Measurements from ENCODE around the gene CENPB.

Gene CENPB

GRCh38 chr20:3744806-3745685 lies 41.5 kb downstream of the CENPB start:
- H3K4me1 ChIP-seq (ENCODE audit: control insufficient read depth in 2 of 2, insufficient read depth in 1 of 2, low read depth in 1 of 2, low read length in 2 of 2), result peaks cover 4 to 10% of the 10 kb centered on the region in 2 donors
- peaks cover 4 to 46% (median 27%) of the 10 kb centered on the region in 3 experiments for H3K27me3 ChIP-seq (ENCODE audit: control insufficient read depth in 3 of 3, insufficient read depth in 3 of 3, low read depth in 1 of 3, low read length in 3 of 3)
- H3K79me1 ChIP-seq (ENCODE audit: low read depth, low read length), result no peaks in the 10 kb centered on the region
- peak overlapping the region in 1 of 2 donors; percentile 67 for H3K4me3 ChIP-seq (ENCODE audit: low read length in 2 of 2)
- H3K9ac ChIP-seq (ENCODE audit: low read depth, low read length, poor library complexity), result peak overlapping the region; percentile 30
- H2BK12ac ChIP-seq (ENCODE audit: low read length), result no peak overlapping the region
- H3K4me2 ChIP-seq (ENCODE audit: insufficient read depth, low read length, poor library complexity, severe bottlenecking), result peak overlapping the region; percentile 60
- H3K4ac ChIP-seq (ENCODE audit: low read length), result no peak overlapping the region
- H4K91ac ChIP-seq (ENCODE audit: low read depth, low read length, poor library complexity), result no peak overlapping the region
- H3K9me3 ChIP-seq (replicated peaks in 1 of 2; ENCODE audit: control insufficient read depth in 2 of 2, insufficient read depth in 1 of 2, low read depth in 1 of 2, low read length in 2 of 2), result peaks cover 0 to 2% of the 10 kb centered on the region in 2 donors
- no peak overlapping the region for H3K27ac ChIP-seq (replicated peaks; ENCODE audit: low read length)
- no peak overlapping the region for H2BK120ac ChIP-seq (ENCODE audit: low read depth, low read length)
- peak overlapping the region; percentile 67 for H2AK5ac ChIP-seq (ENCODE audit: low read depth, low read length)
- H3K14ac ChIP-seq (ENCODE audit: low read length), result no peak overlapping the region
- H3K36me3 ChIP-seq (replicated peaks in 1 of 2; ENCODE audit: control insufficient read depth in 2 of 2, insufficient read depth in 2 of 2, low read length in 2 of 2), result no peaks in the 10 kb centered on the region
- H2BK5ac ChIP-seq (ENCODE audit: low read length), result peak overlapping the region; percentile 26
- peak overlapping the region; percentile 27 for H4K8ac ChIP-seq (ENCODE audit: low read depth, low read length)
- peak; percentile 68 for DNase-seq (ENCODE audit: low spot score)
- peak overlapping the region; percentile 78 for H2AFZ ChIP-seq (ENCODE audit: low read length)
- H2BK15ac ChIP-seq (ENCODE audit: low read length), result no peak overlapping the region
- WGBS, 2 donors (ENCODE audit: extremely low coverage in 2 of 2, insufficient read length in 2 of 2, insufficient replicate concordance in 1 of 2), result no CpG with 5 or more reads among the region's 45 CpGs
- peak overlapping the region; percentile 6 for H3K18ac ChIP-seq (ENCODE audit: low read length)
- H3K23ac ChIP-seq (ENCODE audit: low read depth, low read length, poor library complexity), result peak overlapping the region; percentile 75

- Histone ChIP-seq H3K9ac (ENCODE audit: low read depth, low read length, poor library complexity) (no peak overlapping the region), H3K4me3 (ENCODE audit: low read length in 2 of 2) (no peak overlapping the region), H4K8ac (ENCODE audit: low read depth, low read length) (no peak overlapping the region), H3K36me3 (replicated peaks in 1 of 2; ENCODE audit: control insufficient read depth in 2 of 2, insufficient read depth in 2 of 2, low read length in 2 of 2) (no peaks in the 10 kb centered on the region), H2AFZ (ENCODE audit: low read length) (no peak overlapping the region), H4K91ac (ENCODE audit: low read depth, low read length, poor library complexity) (no peak overlapping the region), H3K27me3 (ENCODE audit: control insufficient read depth in 3 of 3, insufficient read depth in 3 of 3, low read depth in 1 of 3, low read length in 3 of 3) (peaks cover 2 to 38% (median 27%) of the 10 kb centered on the region in 3 experiments), H3K27ac (replicated peaks; ENCODE audit: low read length) (no peak overlapping the region), H3K9me3 (replicated peaks in 1 of 2; ENCODE audit: control insufficient read depth in 2 of 2, insufficient read depth in 1 of 2, low read depth in 1 of 2, low read length in 2 of 2) (peaks cover 0 to 2% of the 10 kb centered on the region in 2 donors), H2BK5ac (ENCODE audit: low read length) (no peak overlapping the region), H3K14ac (ENCODE audit: low read length) (no peak overlapping the region), H2BK15ac (ENCODE audit: low read length) (no peak overlapping the region), H2AK5ac (ENCODE audit: low read depth, low read length) (no peak overlapping the region), H2BK12ac (ENCODE audit: low read length) (no peak overlapping the region), H2BK120ac (ENCODE audit: low read depth, low read length) (no peak overlapping the region), H3K18ac (ENCODE audit: low read length) (no peak overlapping the region), H3K23ac (ENCODE audit: low read depth, low read length, poor library complexity) (no peak overlapping the region), H3K79me1 (ENCODE audit: low read depth, low read length) (no peaks in the 10 kb centered on the region), H3K4ac (ENCODE audit: low read length) (no peak overlapping the region), H3K4me2 (ENCODE audit: insufficient read depth, low read length, poor library complexity, severe bottlenecking) (no peak overlapping the region), H3K4me1 (ENCODE audit: control insufficient read depth in 2 of 2, insufficient read depth in 1 of 2, low read depth in 1 of 2, low read length in 2 of 2) (peaks cover 13% of the 10 kb centered on the region in 2 donors)
- DNase-seq (ENCODE audit: low spot score), result no peak
- WGBS, 2 donors (ENCODE audit: extremely low coverage in 2 of 2, insufficient read length in 2 of 2, insufficient replicate concordance in 1 of 2), result no CpG with 5 or more reads among the region's 1 CpG
Measured at GRCh38 chr20:3744037-3744436, 42.5 kb downstream of the CENPB start.

GRCh38 chr20:3743251-3743650 lies 43.3 kb downstream of the CENPB start:
- Histone ChIP-seq H3K4ac (ENCODE audit: low read length) (no peak overlapping the region), H3K9me3 (replicated peaks in 1 of 2; ENCODE audit: control insufficient read depth in 2 of 2, insufficient read depth in 1 of 2, low read depth in 1 of 2, low read length in 2 of 2) (peaks cover 0 to 2% of the 10 kb centered on the region in 2 donors), H3K27me3 (ENCODE audit: control insufficient read depth in 3 of 3, insufficient read depth in 3 of 3, low read depth in 1 of 3, low read length in 3 of 3) (peaks cover 2 to 33% (median 27%) of the 10 kb centered on the region in 3 experiments), H2BK120ac (ENCODE audit: low read depth, low read length) (no peak overlapping the region), H3K36me3 (replicated peaks in 1 of 2; ENCODE audit: control insufficient read depth in 2 of 2, insufficient read depth in 2 of 2, low read length in 2 of 2) (no peaks in the 10 kb centered on the region), H3K23ac (ENCODE audit: low read depth, low read length, poor library complexity) (no peak overlapping the region), H3K4me3 (ENCODE audit: low read length in 2 of 2) (no peak overlapping the region), H2BK15ac (ENCODE audit: low read length) (no peak overlapping the region), H4K8ac (ENCODE audit: low read depth, low read length) (no peak overlapping the region), H3K4me2 (ENCODE audit: insufficient read depth, low read length, poor library complexity, severe bottlenecking) (no peak overlapping the region), H4K91ac (ENCODE audit: low read depth, low read length, poor library complexity) (no peak overlapping the region), H3K9ac (ENCODE audit: low read depth, low read length, poor library complexity) (no peak overlapping the region), H2BK12ac (ENCODE audit: low read length) (no peak overlapping the region), H3K18ac (ENCODE audit: low read length) (no peak overlapping the region), H3K4me1 (ENCODE audit: control insufficient read depth in 2 of 2, insufficient read depth in 1 of 2, low read depth in 1 of 2, low read length in 2 of 2) (peaks cover 13 to 19% of the 10 kb centered on the region in 2 donors), H2AFZ (ENCODE audit: low read length) (no peak overlapping the region), H3K27ac (replicated peaks; ENCODE audit: low read length) (no peak overlapping the region), H2BK5ac (ENCODE audit: low read length) (no peak overlapping the region), H3K79me1 (ENCODE audit: low read depth, low read length) (no peaks in the 10 kb centered on the region), H3K14ac (ENCODE audit: low read length) (no peak overlapping the region), H2AK5ac (ENCODE audit: low read depth, low read length) (no peak overlapping the region)
- no CpG with 5 or more reads among the region's 2 CpGs for WGBS, 2 donors (ENCODE audit: extremely low coverage in 2 of 2, insufficient read length in 2 of 2, insufficient replicate concordance in 1 of 2)
- no peak for DNase-seq (ENCODE audit: low spot score)

GRCh38 chr20:3741836-3742458 lies 44.6 kb downstream of the CENPB start:
- Histone ChIP-seq H3K4me3 (ENCODE audit: low read length in 2 of 2) (no peak overlapping the region), H3K4me1 (ENCODE audit: control insufficient read depth in 2 of 2, insufficient read depth in 1 of 2, low read depth in 1 of 2, low read length in 2 of 2) (peaks cover 13 to 19% of the 10 kb centered on the region in 2 donors), H3K27ac (replicated peaks; ENCODE audit: low read length) (no peak overlapping the region), H3K23ac (ENCODE audit: low read depth, low read length, poor library complexity) (no peak overlapping the region), H4K8ac (ENCODE audit: low read depth, low read length) (no peak overlapping the region), H2AFZ (ENCODE audit: low read length) (peak overlapping the region; percentile 74), H3K27me3 (ENCODE audit: control insufficient read depth in 3 of 3, insufficient read depth in 3 of 3, low read depth in 1 of 3, low read length in 3 of 3) (peaks cover 2 to 27% (median 23%) of the 10 kb centered on the region in 3 experiments), H3K4me2 (ENCODE audit: insufficient read depth, low read length, poor library complexity, severe bottlenecking) (no peak overlapping the region), H4K91ac (ENCODE audit: low read depth, low read length, poor library complexity) (no peak overlapping the region), H2BK5ac (ENCODE audit: low read length) (no peak overlapping the region), H3K14ac (ENCODE audit: low read length) (no peak overlapping the region), H2BK15ac (ENCODE audit: low read length) (no peak overlapping the region), H3K4ac (ENCODE audit: low read length) (no peak overlapping the region), H3K18ac (ENCODE audit: low read length) (peak overlapping the region; percentile 27), H3K9ac (ENCODE audit: low read depth, low read length, poor library complexity) (no peak overlapping the region), H2AK5ac (ENCODE audit: low read depth, low read length) (peak overlapping the region; percentile 69), H3K36me3 (replicated peaks in 1 of 2; ENCODE audit: control insufficient read depth in 2 of 2, insufficient read depth in 2 of 2, low read length in 2 of 2) (no peaks in the 10 kb centered on the region), H2BK12ac (ENCODE audit: low read length) (no peak overlapping the region), H3K79me1 (ENCODE audit: low read depth, low read length) (no peaks in the 10 kb centered on the region), H3K9me3 (replicated peaks in 1 of 2; ENCODE audit: control insufficient read depth in 2 of 2, insufficient read depth in 1 of 2, low read depth in 1 of 2, low read length in 2 of 2) (peaks cover 0 to 2% of the 10 kb centered on the region in 2 donors), H2BK120ac (ENCODE audit: low read depth, low read length) (no peak overlapping the region)
- DNase-seq (ENCODE audit: low spot score), result no peak
- whole genome bisulfite sequencing, 2 donors (ENCODE audit: extremely low coverage in 2 of 2, insufficient read length in 2 of 2, insufficient replicate concordance in 1 of 2), result no CpG with 5 or more reads among the region's 7 CpGs
